ENCODE results near the gene MAPKAPK2. TPM values are rescaled to one million over a fixed set of nuclear protein-coding genes. Genes with fewer than 3 reads are reported as not detected.
A peak's percentile ranks its signal among the peaks of the same experiment; 100 is the strongest.

Gene MAPKAPK2
- total RNA-seq, 1 donor from 2014 or later = 93.8 TPM

DNA sequence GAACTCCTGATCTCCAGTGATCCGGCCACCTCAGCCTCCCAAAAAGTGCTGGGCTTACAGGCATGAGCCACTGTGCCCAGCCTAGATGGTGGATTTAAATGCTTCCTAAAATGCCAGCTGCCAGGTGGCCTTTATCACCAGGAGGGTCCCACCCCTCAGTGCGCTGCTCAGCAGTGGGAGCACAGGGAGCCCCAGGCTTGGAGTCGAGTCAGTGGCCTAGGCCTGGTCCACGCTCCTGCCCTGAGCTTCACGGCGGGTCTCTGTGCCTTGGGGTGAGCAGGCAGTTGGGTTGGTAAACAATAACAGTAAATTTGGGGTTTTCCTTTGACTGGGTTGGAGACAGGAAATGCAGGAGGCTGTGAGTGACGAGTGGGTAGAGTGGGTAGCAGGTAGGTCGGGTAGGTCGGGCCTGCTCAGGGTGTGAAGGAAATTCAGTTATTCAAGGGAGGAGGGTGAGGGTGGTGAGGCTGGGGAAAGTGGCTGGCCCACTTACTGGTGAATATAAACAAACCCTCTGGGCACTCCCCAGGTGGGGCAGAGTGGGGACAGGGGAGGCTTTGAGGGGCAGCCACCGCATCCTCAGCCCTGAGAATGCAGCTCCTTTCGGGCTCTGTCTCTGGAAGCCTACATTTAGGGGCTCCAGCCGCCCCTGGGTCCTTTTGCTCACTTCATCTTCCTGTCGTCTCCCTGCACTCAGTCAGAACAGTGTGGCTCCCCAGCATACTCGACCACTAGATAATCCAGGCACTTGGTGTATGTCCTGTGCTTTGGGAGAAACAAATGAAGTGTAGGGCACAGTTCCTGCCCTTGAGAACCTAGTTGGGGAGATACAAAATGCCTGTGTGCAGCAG lies 52.4 kb downstream of the MAPKAPK2 start:
- peaks cover 27% of the 10 kb centered on the region for H3K4me1 Mint-ChIP-seq (ENCODE audit: low read depth, unreplicated experiment)
- H3K27me3 Mint-ChIP-seq (ENCODE audit: unreplicated experiment) = peaks cover 10% of the 10 kb centered on the region
- no peak for TF ChIP-seq CTCF (IDR thresholded peaks at IDR 0.05; ENCODE audit: partially characterized antibody, unreplicated experiment)
- peaks cover 4% of the 10 kb centered on the region for H3K36me3 Mint-ChIP-seq (ENCODE audit: unreplicated experiment)
- no peak overlapping the region for H3K4me3 Mint-ChIP-seq (ENCODE audit: unreplicated experiment)
- DNase-seq = no peak
- peaks cover 12% of the 10 kb centered on the region for H3K9me3 Mint-ChIP-seq (ENCODE audit: unreplicated experiment)
- H3K27ac Mint-ChIP-seq (ENCODE audit: unreplicated experiment) = peak overlapping the region; percentile 82

DNA sequence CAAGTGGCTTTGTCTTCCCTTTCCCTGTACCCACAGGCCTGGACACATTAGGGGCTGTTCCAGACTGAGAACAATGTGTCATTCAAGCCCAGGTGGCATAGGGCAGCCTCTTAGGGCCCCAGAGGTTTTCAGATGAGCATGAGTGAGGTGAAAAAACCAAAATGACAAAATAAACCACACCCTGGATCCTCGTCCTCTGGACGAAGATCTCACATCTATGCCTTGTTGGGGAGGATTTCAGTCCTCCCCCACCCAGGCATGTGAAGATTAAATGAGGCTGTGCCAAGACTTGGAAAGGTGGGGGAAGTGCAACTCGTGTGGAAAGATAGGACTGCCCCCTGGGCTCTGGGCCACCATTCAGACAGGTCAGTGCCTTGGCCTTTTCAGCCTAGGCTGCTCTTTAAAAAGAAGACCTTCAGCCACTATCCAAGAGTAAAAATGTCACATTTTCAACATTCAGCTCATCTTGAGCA lies 53.1 kb downstream of the MAPKAPK2 start:
- Mint-ChIP-seq H3K27ac (ENCODE audit: unreplicated experiment) (peak overlapping the region; percentile 82), H3K27me3 (ENCODE audit: unreplicated experiment) (peaks cover 10% of the 10 kb centered on the region), H3K4me1 (ENCODE audit: low read depth, unreplicated experiment) (peaks cover 27% of the 10 kb centered on the region), H3K4me3 (ENCODE audit: unreplicated experiment) (no peak overlapping the region), H3K9me3 (ENCODE audit: unreplicated experiment) (peaks cover 8% of the 10 kb centered on the region), H3K36me3 (ENCODE audit: unreplicated experiment) (no peaks in the 10 kb centered on the region)
- no peak for DNase-seq
- no peak for TF ChIP-seq CTCF (IDR thresholded peaks at IDR 0.05; ENCODE audit: partially characterized antibody, unreplicated experiment)

GRCh38 chr1:206738370-206739366 lies 54.0 kb downstream of the MAPKAPK2 start:
- peak overlapping the region; percentile 82 for H3K27ac Mint-ChIP-seq (ENCODE audit: unreplicated experiment)
- TF ChIP-seq CTCF (IDR thresholded peaks at IDR 0.05; ENCODE audit: partially characterized antibody, unreplicated experiment) = peak; percentile 36
- H3K36me3 Mint-ChIP-seq (ENCODE audit: unreplicated experiment) = no peaks in the 10 kb centered on the region
- peak overlapping the region; percentile 68 for H3K4me3 Mint-ChIP-seq (ENCODE audit: unreplicated experiment)
- peaks cover 6% of the 10 kb centered on the region for H3K9me3 Mint-ChIP-seq (ENCODE audit: unreplicated experiment)
- peaks cover 7% of the 10 kb centered on the region for H3K27me3 Mint-ChIP-seq (ENCODE audit: unreplicated experiment)
- peaks cover 27% of the 10 kb centered on the region for H3K4me1 Mint-ChIP-seq (ENCODE audit: low read depth, unreplicated experiment)
- no peak for DNase-seq

GRCh38 chr1:206739411-206740076 lies 54.8 kb downstream of the MAPKAPK2 start:
- Mint-ChIP-seq H3K9me3 (ENCODE audit: unreplicated experiment) (peaks cover 5% of the 10 kb centered on the region), H3K36me3 (ENCODE audit: unreplicated experiment) (no peaks in the 10 kb centered on the region), H3K4me1 (ENCODE audit: low read depth, unreplicated experiment) (peaks cover 27% of the 10 kb centered on the region), H3K27me3 (ENCODE audit: unreplicated experiment) (peaks cover 7% of the 10 kb centered on the region), H3K27ac (ENCODE audit: unreplicated experiment) (peak overlapping the region; percentile 50), H3K4me3 (ENCODE audit: unreplicated experiment) (no peak overlapping the region)
- DNase-seq = no peak
- no peak for TF ChIP-seq CTCF (IDR thresholded peaks at IDR 0.05; ENCODE audit: partially characterized antibody, unreplicated experiment)

Measured in glutamatergic neuron (in vitro differentiated cells).